ENCODE measurements around the gene TP53INP2.
A peak's percentile ranks its signal among the peaks of the same experiment; 100 is the strongest.
"Not testable (repeated sequence)": the region's sequence is repeated elsewhere in the genome, so short reads cannot be mapped to it uniquely, and the experiment has no call there.

The TP53INP2 gene

DNA sequence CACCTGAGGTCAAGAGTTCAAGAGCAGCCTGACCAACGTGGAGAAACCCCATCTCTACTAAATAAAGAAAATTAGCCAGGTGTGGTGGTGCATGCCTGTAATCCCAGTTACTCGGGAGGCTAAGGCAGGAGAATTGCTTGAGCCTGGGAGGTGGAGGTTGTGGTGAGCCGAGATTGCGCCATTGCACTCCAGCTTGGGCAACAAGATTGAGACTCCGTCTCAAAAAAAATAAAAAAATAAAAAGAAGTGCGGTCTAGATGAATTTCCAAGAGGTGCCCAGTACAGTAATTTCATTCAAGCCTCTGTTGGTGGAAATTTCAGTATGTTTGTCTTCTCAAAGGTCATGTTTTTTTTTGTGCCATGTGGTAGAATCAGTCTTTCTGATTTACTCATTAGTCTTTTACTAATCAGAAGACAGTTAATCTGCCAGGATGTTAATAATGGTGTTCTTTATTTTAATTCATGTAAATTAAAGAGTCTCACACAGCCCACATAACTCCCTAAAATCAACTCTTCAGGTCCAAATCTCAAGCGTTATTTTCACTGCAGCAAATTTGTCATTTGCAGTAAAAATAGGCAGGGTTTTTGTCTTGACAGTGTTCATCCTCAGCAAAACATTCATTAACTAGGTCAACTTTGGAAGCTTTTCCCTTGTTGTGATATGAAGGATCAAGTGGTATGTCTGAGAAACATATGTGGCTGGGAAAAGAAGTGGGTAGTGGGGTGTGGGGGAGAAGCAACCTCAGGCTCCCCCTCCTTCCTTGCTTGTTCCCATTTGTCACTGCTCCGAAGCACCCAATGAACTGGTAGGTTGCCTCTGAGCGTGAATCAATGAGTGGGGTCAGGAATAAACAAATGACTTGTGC is 13.3 kb downstream of the TP53INP2 start:
- no peak for DNase-seq
- Mint-ChIP-seq H3K4me1 (no peaks in the 10 kb centered on the region), H3K9me3 (no peaks in the 10 kb centered on the region), H3K4me3 (no peak overlapping the region), H3K27me3 (ENCODE audit: low read depth, poor library complexity) (no peaks in the 10 kb centered on the region), H3K27ac (no peak overlapping the region), H3K36me3 (ENCODE audit: low read depth) (peaks cover 59% of the 10 kb centered on the region)
- TF ChIP-seq, protein P1, sequence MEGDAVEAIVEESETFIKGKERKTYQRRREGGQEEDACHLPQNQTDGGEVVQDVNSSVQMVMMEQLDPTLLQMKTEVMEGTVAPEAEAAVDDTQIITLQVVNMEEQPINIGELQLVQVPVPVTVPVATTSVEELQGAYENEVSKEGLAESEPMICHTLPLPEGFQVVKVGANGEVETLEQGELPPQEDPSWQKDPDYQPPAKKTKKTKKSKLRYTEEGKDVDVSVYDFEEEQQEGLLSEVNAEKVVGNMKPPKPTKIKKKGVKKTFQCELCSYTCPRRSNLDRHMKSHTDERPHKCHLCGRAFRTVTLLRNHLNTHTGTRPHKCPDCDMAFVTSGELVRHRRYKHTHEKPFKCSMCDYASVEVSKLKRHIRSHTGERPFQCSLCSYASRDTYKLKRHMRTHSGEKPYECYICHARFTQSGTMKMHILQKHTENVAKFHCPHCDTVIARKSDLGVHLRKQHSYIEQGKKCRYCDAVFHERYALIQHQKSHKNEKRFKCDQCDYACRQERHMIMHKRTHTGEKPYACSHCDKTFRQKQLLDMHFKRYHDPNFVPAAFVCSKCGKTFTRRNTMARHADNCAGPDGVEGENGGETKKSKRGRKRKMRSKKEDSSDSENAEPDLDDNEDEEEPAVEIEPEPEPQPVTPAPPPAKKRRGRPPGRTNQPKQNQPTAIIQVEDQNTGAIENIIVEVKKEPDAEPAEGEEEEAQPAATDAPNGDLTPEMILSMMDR (IDR thresholded peaks at IDR 0.05), result no peak

DNA sequence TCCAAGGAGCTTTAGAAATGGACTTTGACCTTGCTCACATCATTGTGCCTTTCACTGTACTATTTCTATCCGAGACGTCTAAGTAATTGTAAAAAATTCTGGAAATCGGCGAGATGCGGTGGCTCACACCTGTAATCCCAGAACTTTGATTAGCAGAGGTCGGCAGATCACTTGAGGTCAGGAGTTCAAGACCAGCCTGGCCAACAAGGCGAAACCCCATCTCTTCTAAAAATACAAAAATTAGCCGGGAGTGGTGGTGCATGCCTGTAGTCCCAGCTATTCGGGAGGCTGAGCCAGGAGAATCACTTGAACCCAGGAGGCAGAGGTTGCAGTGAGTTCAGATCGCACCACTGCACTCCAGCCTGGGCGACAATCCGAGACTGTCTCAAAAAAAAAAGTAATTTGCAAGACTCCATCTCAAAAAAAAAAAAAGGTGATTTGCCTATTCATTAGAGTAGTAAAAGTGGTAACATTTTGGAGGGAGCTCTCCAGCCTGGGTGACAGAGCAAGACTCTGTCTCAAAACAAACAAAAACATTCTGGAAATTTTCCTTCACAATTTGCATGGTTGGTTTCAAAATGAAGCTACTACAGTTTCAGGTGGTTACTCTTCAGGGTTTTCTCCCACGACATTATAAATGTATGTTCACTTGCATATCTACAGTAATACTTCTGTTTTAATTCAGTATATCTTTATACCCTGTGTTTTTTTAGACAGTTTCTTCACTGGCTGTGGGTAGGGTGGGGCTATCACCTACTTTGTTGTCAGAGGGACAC is 15.3 kb downstream of the TP53INP2 start:
- H3K36me3 Mint-ChIP-seq (ENCODE audit: low read depth), result peaks cover 61% of the 10 kb centered on the region
- not testable (repeated sequence) for H3K4me3 Mint-ChIP-seq; H3K27ac Mint-ChIP-seq; H3K27me3 Mint-ChIP-seq (ENCODE audit: low read depth, poor library complexity); H3K4me1 Mint-ChIP-seq; DNase-seq; H3K9me3 Mint-ChIP-seq

DNA sequence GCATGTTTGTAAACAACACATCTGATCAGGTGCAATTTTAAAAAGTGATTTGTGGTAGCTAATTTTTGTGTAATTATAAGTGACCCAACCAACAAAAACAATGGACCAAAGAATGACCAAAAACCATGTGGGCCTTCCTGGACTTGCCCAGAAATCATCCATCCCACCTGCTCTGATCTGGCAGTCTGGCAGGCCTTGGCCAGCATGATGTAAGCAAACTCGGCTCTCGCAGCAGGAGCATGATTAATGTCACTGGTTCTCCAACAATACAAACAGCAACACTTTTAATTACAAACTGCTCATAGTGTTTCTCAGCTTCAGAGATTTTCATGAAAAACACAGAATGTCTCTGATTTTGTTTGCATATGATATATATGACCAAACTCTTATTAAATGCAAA is 16.1 kb downstream of the TP53INP2 start:
- DNase-seq, result no peak
- TF ChIP-seq, protein P1 (IDR thresholded peaks at IDR 0.05), result no peak
- Mint-ChIP-seq H3K27ac (no peak overlapping the region), H3K9me3 (no peaks in the 10 kb centered on the region), H3K27me3 (ENCODE audit: low read depth, poor library complexity) (no peaks in the 10 kb centered on the region), H3K4me3 (no peak overlapping the region), H3K36me3 (ENCODE audit: low read depth) (peaks cover 56% of the 10 kb centered on the region), H3K4me1 (no peaks in the 10 kb centered on the region)

DNA sequence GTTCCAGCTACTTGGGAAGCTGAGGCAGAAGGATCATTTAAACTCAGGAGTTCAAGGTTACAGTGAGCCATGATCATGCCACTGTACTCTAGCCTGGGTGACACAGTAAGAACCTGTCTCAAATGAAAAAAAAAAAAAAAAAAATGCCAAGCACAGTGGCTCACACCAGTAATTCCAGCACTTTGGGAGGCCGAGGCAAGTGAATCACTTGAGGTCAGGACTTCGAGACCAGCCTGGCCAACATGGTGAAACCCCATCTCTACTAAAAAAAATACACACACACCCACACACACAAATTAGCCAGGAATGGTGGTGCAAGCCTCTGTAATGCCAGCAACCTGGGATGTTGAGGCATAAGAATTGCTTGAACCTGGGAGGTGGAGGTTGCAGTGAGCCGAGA is 18.4 kb downstream of the TP53INP2 start:
- DNase-seq; H3K4me1 Mint-ChIP-seq; H3K9me3 Mint-ChIP-seq; H3K4me3 Mint-ChIP-seq; H3K27me3 Mint-ChIP-seq (ENCODE audit: low read depth, poor library complexity): not testable (repeated sequence)
- peaks cover 73% of the 10 kb centered on the region for H3K36me3 Mint-ChIP-seq (ENCODE audit: low read depth)
- H3K27ac Mint-ChIP-seq, result peak overlapping the region; percentile 29

DNA sequence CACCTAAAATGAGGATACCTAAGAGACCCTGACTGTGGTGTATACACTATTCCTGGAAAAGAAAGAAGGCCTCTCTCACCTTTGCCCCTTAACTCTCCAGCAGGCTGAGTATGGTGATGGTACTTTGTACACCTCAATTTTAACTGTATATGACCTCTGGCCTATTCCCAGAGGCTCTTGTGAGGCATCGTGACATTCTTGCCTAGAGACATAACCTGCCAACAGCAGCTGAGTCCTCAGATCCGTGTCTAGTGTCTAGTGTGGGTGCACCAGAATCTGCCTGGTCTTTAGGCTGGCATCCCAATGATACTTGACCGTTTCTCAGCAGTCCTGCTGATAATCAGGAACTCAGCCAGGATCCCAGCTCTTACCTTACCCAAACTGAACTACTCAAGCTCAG is 20.0 kb downstream of the TP53INP2 start:
- TF ChIP-seq, protein P1 (IDR thresholded peaks at IDR 0.05), result no peak
- no peak overlapping the region for H3K4me3 Mint-ChIP-seq
- no peaks in the 10 kb centered on the region for H3K4me1 Mint-ChIP-seq
- no peak overlapping the region for H3K27ac Mint-ChIP-seq
- no peak for DNase-seq
- peaks cover 2% of the 10 kb centered on the region for H3K27me3 Mint-ChIP-seq (ENCODE audit: low read depth, poor library complexity)
- H3K36me3 Mint-ChIP-seq (ENCODE audit: low read depth), result peaks cover 60% of the 10 kb centered on the region
- no peaks in the 10 kb centered on the region for H3K9me3 Mint-ChIP-seq

DNA sequence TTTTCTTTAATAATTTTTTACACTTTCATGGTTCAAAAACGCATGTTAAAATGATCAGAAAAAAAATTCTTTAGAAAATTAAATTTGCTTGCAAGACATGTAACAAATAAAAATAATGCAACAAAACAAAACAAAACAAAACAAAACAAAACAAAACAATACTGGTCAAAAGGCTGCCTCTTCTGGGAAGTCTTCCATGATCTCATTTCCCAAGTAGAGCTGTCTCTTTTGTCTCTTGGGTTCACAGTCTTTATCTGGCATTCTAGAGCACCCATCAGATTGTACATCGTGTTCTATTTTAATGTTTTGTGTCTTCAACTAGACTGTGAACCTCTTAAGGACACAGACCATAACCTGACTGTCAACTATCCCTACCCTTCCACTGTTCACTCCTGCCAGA is 25.3 kb downstream of the TP53INP2 start:
- no peak for DNase-seq
- Mint-ChIP-seq H3K27me3 (ENCODE audit: low read depth, poor library complexity) (peaks cover 2% of the 10 kb centered on the region), H3K27ac (no peak overlapping the region), H3K4me3 (no peak overlapping the region), H3K9me3 (no peaks in the 10 kb centered on the region), H3K36me3 (ENCODE audit: low read depth) (peaks cover 48% of the 10 kb centered on the region), H3K4me1 (no peaks in the 10 kb centered on the region)
- TF ChIP-seq, protein P1 (IDR thresholded peaks at IDR 0.05), result no peak

All from nephron progenitor cell (in vitro differentiated cells).